Measurements from ENCODE around the gene TCL1A. TPM values are rescaled to one million over a fixed set of nuclear protein-coding genes. Genes with fewer than 3 reads are reported as not detected.

The TCL1A gene
- total RNA-seq, 4 donors from 2014 or later = 3.2 to 14.9 TPM; not detected in 2

DNA sequence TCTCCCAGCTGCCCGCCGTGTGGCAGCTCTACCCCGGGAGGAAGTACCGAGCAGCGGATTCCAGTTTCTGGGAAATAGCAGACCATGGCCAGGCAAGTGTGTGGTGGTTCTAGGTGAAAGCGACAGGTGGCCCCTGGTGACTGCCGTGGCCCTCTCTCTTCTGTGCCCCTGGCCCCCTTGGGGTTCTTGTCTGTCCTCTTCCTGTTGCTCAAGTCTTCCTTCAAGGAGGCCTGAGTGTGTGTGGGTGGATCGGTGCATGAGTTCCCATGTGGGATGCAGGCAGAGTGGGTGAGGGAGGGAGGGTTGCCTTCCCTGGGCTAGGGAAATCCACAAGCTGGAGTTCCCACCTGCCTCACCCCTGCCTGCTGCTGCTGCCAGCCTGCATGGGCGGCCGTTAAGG, 23.1 kb downstream of the TCL1A start:
- no peak for DNase-seq

GRCh38 chr14:95689441-95689840, 24.5 kb downstream of the TCL1A start:
- no peaks in the 10 kb centered on the region for H3K27me3 ChIP-seq
- TF ChIP-seq POLR2A (IDR thresholded peaks at IDR 0.05) = no peak
- TF ChIP-seq, protein P1, sequence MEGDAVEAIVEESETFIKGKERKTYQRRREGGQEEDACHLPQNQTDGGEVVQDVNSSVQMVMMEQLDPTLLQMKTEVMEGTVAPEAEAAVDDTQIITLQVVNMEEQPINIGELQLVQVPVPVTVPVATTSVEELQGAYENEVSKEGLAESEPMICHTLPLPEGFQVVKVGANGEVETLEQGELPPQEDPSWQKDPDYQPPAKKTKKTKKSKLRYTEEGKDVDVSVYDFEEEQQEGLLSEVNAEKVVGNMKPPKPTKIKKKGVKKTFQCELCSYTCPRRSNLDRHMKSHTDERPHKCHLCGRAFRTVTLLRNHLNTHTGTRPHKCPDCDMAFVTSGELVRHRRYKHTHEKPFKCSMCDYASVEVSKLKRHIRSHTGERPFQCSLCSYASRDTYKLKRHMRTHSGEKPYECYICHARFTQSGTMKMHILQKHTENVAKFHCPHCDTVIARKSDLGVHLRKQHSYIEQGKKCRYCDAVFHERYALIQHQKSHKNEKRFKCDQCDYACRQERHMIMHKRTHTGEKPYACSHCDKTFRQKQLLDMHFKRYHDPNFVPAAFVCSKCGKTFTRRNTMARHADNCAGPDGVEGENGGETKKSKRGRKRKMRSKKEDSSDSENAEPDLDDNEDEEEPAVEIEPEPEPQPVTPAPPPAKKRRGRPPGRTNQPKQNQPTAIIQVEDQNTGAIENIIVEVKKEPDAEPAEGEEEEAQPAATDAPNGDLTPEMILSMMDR (IDR thresholded peaks at IDR 0.05) = no peak
- H3K4me3 ChIP-seq = no peak overlapping the region
- no peak for DNase-seq
- H3K4me1 ChIP-seq = no peaks in the 10 kb centered on the region
- no peak overlapping the region for H3K27ac ChIP-seq
- no peaks in the 10 kb centered on the region for H3K36me3 ChIP-seq
- H3K9me3 ChIP-seq = no peaks in the 10 kb centered on the region

More for the DNA sequence above, 23.1 kb downstream of the TCL1A start:
- Histone ChIP-seq H3K36me3 (no peaks in the 10 kb centered on the region), H3K4me1 (no peaks in the 10 kb centered on the region), H3K27ac (no peak overlapping the region), H3K9me3 (no peaks in the 10 kb centered on the region), H3K4me3 (no peak overlapping the region), H3K27me3 (no peaks in the 10 kb centered on the region)
- TF ChIP-seq, protein P1 (IDR thresholded peaks at IDR 0.05) = no peak
- no peak for TF ChIP-seq POLR2A (IDR thresholded peaks at IDR 0.05)

DNA sequence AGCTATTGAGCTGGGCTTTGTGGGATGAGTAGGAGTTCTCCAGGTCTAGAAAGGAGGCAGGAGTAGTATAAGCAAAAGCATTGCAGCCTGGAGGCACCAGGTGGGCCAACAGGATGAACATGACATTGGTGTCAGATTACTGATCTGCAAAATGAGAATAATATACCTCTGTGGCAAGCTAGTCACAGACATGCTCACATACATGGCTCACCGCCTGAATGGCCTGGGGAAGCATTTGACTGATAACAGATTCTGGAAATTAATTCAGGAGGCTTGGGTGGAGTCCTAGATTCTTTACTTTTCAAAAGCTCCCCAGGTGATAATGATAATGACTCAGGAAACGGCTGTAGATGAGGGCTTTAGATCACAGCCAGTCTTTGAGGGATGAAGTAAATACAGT, 27.0 kb downstream of the TCL1A start:
- H3K4me3 ChIP-seq = no peak overlapping the region
- no peaks in the 10 kb centered on the region for H3K4me1 ChIP-seq
- no peak for DNase-seq
- no peaks in the 10 kb centered on the region for H3K36me3 ChIP-seq
- TF ChIP-seq POLR2A (IDR thresholded peaks at IDR 0.05) = no peak
- TF ChIP-seq, protein P1 (IDR thresholded peaks at IDR 0.05) = no peak
- no peaks in the 10 kb centered on the region for H3K27me3 ChIP-seq
- no peak overlapping the region for H3K27ac ChIP-seq
- no peaks in the 10 kb centered on the region for H3K9me3 ChIP-seq

- Histone ChIP-seq H3K4me3 (no peak within 1 kb of the TSS), H3K4me1 (no peaks in the 10 kb centered on the region), H3K27ac (no peak within 1 kb of the TSS), H3K36me3 (no peaks in the 10 kb centered on the region), H3K9me3 (no peaks in the 10 kb centered on the region), H3K27me3 (no peaks in the 10 kb centered on the region)
- DNase-seq = no peak
- TF ChIP-seq POLR2A (IDR thresholded peaks at IDR 0.05) = no peak
- TF ChIP-seq, protein P1 (IDR thresholded peaks at IDR 0.05) = no peak
Observed at GRCh38 chr14:95685978-95686922, 27.7 kb downstream of the TCL1A start, which contains the start of gene TCL1B. Gene TCL1B, plus strand, starts transcription at chr14:95686426. Its CDS starts 42 bp downstream, at chr14:95686468.

GRCh38 chr14:95683793-95684192, 30.1 kb downstream of the TCL1A start:
- Histone ChIP-seq H3K27me3 (no peaks in the 10 kb centered on the region), H3K27ac (no peak overlapping the region), H3K4me1 (no peaks in the 10 kb centered on the region), H3K36me3 (no peaks in the 10 kb centered on the region), H3K9me3 (no peaks in the 10 kb centered on the region), H3K4me3 (no peak overlapping the region)
- no peak for TF ChIP-seq POLR2A (IDR thresholded peaks at IDR 0.05)
- TF ChIP-seq, protein P1 (IDR thresholded peaks at IDR 0.05) = peak in 5 of 6 experiments; percentile 2 to 55 (median 42)
- DNase-seq = peak in 1 of 3 donors; percentile 52

Measured in Peyer's patch (tissue), 4 donors.